ENCODE measurements around the gene MCAT.
A peak's percentile ranks its signal among the peaks of the same experiment; 100 is the strongest.

Gene MCAT

GRCh38 chr22:43094551-43094950 is 48.6 kb downstream of the MCAT start:
- H3K36me3 ChIP-seq (ENCODE audit: control insufficient read depth, insufficient read depth, low read length): no peaks in the 10 kb centered on the region
- no peak overlapping the region for H3K27ac ChIP-seq (ENCODE audit: insufficient read depth, low read length, poor library complexity, severe bottlenecking)
- no peaks in the 10 kb centered on the region for H3K4me1 ChIP-seq (ENCODE audit: control insufficient read depth, insufficient read depth, low read length, poor library complexity, severe bottlenecking)
- no peak for DNase-seq
- no peak overlapping the region for H3K4me3 ChIP-seq (ENCODE audit: insufficient read depth, low read depth, low read length, poor library complexity, severe bottlenecking)
- no peaks in the 10 kb centered on the region for H3K9me3 ChIP-seq (ENCODE audit: control insufficient read depth, low read length)
- no peaks in the 10 kb centered on the region for H3K27me3 ChIP-seq (replicated peaks; ENCODE audit: control insufficient read depth, insufficient read depth, low read length, poor library complexity, severe bottlenecking)

GRCh38 chr22:43094085-43094484 is 49.1 kb downstream of the MCAT start:
- H3K27me3 ChIP-seq (replicated peaks; ENCODE audit: control insufficient read depth, insufficient read depth, low read length, poor library complexity, severe bottlenecking): no peaks in the 10 kb centered on the region
- no peak for DNase-seq
- H3K27ac ChIP-seq (ENCODE audit: insufficient read depth, low read length, poor library complexity, severe bottlenecking): no peak overlapping the region
- H3K4me1 ChIP-seq (ENCODE audit: control insufficient read depth, insufficient read depth, low read length, poor library complexity, severe bottlenecking): no peaks in the 10 kb centered on the region
- H3K36me3 ChIP-seq (ENCODE audit: control insufficient read depth, insufficient read depth, low read length): no peaks in the 10 kb centered on the region
- no peak overlapping the region for H3K4me3 ChIP-seq (ENCODE audit: insufficient read depth, low read depth, low read length, poor library complexity, severe bottlenecking)
- no peaks in the 10 kb centered on the region for H3K9me3 ChIP-seq (ENCODE audit: control insufficient read depth, low read length)

- DNase-seq: no peak
- no peaks in the 10 kb centered on the region for H3K36me3 ChIP-seq (ENCODE audit: control insufficient read depth, insufficient read depth, low read length)
- H3K27me3 ChIP-seq (replicated peaks; ENCODE audit: control insufficient read depth, insufficient read depth, low read length, poor library complexity, severe bottlenecking): no peaks in the 10 kb centered on the region
- peaks cover 4% of the 10 kb centered on the region for H3K4me1 ChIP-seq (ENCODE audit: control insufficient read depth, insufficient read depth, low read length, poor library complexity, severe bottlenecking)
- no peak overlapping the region for H3K27ac ChIP-seq (ENCODE audit: insufficient read depth, low read length, poor library complexity, severe bottlenecking)
- no peaks in the 10 kb centered on the region for H3K9me3 ChIP-seq (ENCODE audit: control insufficient read depth, low read length)
- no peak overlapping the region for H3K4me3 ChIP-seq (ENCODE audit: insufficient read depth, low read depth, low read length, poor library complexity, severe bottlenecking)
Observed at GRCh38 chr22:43092085-43092484, 51.1 kb downstream of the MCAT start.

- H3K4me1 ChIP-seq (ENCODE audit: control insufficient read depth, insufficient read depth, low read length, poor library complexity, severe bottlenecking): peaks cover 4% of the 10 kb centered on the region
- no peaks in the 10 kb centered on the region for H3K27me3 ChIP-seq (replicated peaks; ENCODE audit: control insufficient read depth, insufficient read depth, low read length, poor library complexity, severe bottlenecking)
- no peak overlapping the region for H3K4me3 ChIP-seq (ENCODE audit: insufficient read depth, low read depth, low read length, poor library complexity, severe bottlenecking)
- no peak overlapping the region for H3K27ac ChIP-seq (ENCODE audit: insufficient read depth, low read length, poor library complexity, severe bottlenecking)
- no peaks in the 10 kb centered on the region for H3K36me3 ChIP-seq (ENCODE audit: control insufficient read depth, insufficient read depth, low read length)
- peak in 1 of 3 donors; percentile 6 for DNase-seq
- no peaks in the 10 kb centered on the region for H3K9me3 ChIP-seq (ENCODE audit: control insufficient read depth, low read length)
Observed at GRCh38 chr22:43090130-43090789, 52.9 kb downstream of the MCAT start.

- Histone ChIP-seq H3K4me3 (ENCODE audit: insufficient read depth, low read depth, low read length, poor library complexity, severe bottlenecking) (peak within 1 kb of the TSS; percentile 67), H3K27ac (ENCODE audit: insufficient read depth, low read length, poor library complexity, severe bottlenecking) (peak within 1 kb of the TSS; percentile 55), H3K9me3 (ENCODE audit: control insufficient read depth, low read length) (no peaks in the 10 kb centered on the region), H3K36me3 (ENCODE audit: control insufficient read depth, insufficient read depth, low read length) (no peaks in the 10 kb centered on the region), H3K4me1 (ENCODE audit: control insufficient read depth, insufficient read depth, low read length, poor library complexity, severe bottlenecking) (peaks cover 4% of the 10 kb centered on the region), H3K27me3 (replicated peaks; ENCODE audit: control insufficient read depth, insufficient read depth, low read length, poor library complexity, severe bottlenecking) (no peaks in the 10 kb centered on the region)
- DNase-seq: peak; percentile 68 to 80 (median 77)
Observed at GRCh38 chr22:43088984-43089717, 54.0 kb downstream of the MCAT start, which contains the start of gene TTLL1. Gene TTLL1 (minus strand): TSS chr22:43089391. CDS start chr22:43075586, 13,805 bp downstream.

GRCh38 chr22:43088627-43088983 is 54.6 kb downstream of the MCAT start:
- peak overlapping the region; percentile 67 for H3K4me3 ChIP-seq (ENCODE audit: insufficient read depth, low read depth, low read length, poor library complexity, severe bottlenecking)
- H3K27me3 ChIP-seq (replicated peaks; ENCODE audit: control insufficient read depth, insufficient read depth, low read length, poor library complexity, severe bottlenecking): no peaks in the 10 kb centered on the region
- H3K36me3 ChIP-seq (ENCODE audit: control insufficient read depth, insufficient read depth, low read length): no peaks in the 10 kb centered on the region
- H3K9me3 ChIP-seq (ENCODE audit: control insufficient read depth, low read length): no peaks in the 10 kb centered on the region
- no peak for DNase-seq
- peak overlapping the region; percentile 55 for H3K27ac ChIP-seq (ENCODE audit: insufficient read depth, low read length, poor library complexity, severe bottlenecking)
- peaks cover 4% of the 10 kb centered on the region for H3K4me1 ChIP-seq (ENCODE audit: control insufficient read depth, insufficient read depth, low read length, poor library complexity, severe bottlenecking)

- Histone ChIP-seq H3K27me3 (replicated peaks; ENCODE audit: control insufficient read depth, insufficient read depth, low read length, poor library complexity, severe bottlenecking) (no peaks in the 10 kb centered on the region), H3K9me3 (ENCODE audit: control insufficient read depth, low read length) (no peaks in the 10 kb centered on the region), H3K27ac (ENCODE audit: insufficient read depth, low read length, poor library complexity, severe bottlenecking) (no peak overlapping the region), H3K36me3 (ENCODE audit: control insufficient read depth, insufficient read depth, low read length) (no peaks in the 10 kb centered on the region), H3K4me1 (ENCODE audit: control insufficient read depth, insufficient read depth, low read length, poor library complexity, severe bottlenecking) (peaks cover 4% of the 10 kb centered on the region), H3K4me3 (ENCODE audit: insufficient read depth, low read depth, low read length, poor library complexity, severe bottlenecking) (no peak overlapping the region)
- no peak for DNase-seq
Observed at GRCh38 chr22:43085658-43086606, 57.3 kb downstream of the MCAT start.
